SKM-1 (cell line): Measurements from ENCODE around the gene MDK.
A peak's percentile ranks its signal among the peaks of the same experiment; 100 is the strongest.

Experiments
- DNase-seq: peaks from one replicate; lab custom pipeline; 2025; ENCODE audit not compliant: unreplicated experiment; lab: John Stamatoyannopoulos, UW

MDK gene

GRCh38 chr11:46382646-46383403, 1.4 kb downstream of the MDK start:
- no peak for DNase-seq

DNA sequence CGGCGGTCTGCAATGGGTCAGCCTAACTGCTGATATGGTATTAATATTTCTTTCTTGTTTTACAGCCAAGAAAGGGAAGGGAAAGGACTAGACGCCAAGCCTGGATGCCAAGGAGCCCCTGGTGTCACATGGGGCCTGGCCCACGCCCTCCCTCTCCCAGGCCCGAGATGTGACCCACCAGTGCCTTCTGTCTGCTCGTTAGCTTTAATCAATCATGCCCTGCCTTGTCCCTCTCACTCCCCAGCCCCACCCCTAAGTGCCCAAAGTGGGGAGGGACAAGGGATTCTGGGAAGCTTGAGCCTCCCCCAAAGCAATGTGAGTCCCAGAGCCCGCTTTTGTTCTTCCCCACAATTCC, 1.9 kb downstream of the MDK start:
- no peak for DNase-seq

GRCh38 chr11:46383974-46384701, 2.7 kb downstream of the MDK start:
- DNase-seq = no peak

DNA sequence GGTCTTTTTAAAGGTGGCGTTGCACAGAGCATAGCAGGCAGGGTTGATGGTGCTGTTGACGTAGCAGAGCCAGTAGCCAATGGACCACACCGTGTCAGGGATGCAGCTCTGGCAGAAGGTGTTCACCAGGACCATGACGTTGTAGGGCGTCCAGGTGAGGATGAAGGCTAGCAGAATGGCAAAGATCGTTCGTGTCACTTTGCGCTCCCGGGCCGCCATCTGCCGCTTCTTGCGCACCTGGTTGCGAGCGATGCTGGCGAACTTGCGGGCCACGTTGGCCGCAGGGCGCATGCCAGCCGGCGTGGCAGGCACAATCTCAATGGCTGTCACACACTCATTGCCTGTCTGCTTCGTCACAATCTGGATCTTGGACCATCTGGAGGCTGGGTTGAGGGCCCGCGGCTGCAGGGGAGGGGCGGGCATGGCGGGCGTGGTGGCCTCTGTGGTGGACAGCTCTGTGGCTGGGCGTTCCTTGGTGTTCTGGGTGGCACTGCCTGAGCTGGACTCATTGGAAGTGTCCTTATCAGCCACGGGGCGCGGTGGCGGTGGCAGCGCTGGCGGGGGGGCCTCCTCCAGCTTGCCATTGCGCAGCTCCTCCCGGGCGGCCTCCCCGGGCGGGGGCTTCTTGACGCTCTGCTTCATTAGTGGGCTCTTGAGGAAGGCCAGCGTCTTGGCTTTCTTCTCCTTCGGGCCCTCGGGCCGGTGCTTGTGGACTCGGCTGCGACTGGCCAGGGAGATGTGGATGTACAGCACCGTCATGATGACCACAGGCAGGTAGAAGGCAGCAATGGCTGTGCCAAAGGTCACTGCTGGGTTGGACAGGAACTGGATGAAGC, 3.9 kb downstream of the MDK start:
- no peak for DNase-seq

DNA sequence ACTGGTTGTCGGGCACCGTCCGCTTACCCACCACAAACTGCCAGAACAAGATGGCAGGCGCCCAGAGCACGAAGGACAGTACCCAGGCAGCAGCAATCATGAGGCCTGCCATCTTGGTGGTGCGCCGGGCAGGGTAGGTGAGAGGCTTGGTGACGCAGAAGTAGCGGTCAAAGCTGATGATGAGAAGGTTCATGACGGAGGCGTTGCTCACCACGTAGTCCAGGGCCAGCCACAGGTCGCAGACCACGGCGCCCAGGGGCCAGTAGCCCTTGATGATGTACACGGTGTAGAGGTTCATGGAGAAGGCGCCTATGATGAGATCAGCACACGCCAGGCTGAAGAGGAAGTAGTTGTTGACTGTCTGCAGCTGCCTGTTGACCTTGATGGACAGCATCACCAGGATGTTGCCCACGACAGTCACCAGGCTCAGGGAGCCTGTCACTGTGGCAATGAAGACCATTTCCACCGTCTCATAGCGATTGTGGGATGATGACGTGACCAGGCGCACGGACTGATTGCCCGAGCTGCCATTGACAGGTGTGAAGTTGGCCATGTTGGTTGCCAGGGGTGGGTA, 4.6 kb downstream of the MDK start:
- no peak for DNase-seq

- DNase-seq = no peak
Measured at GRCh38 chr11:46386674-46387073, 5.2 kb downstream of the MDK start.

DNA sequence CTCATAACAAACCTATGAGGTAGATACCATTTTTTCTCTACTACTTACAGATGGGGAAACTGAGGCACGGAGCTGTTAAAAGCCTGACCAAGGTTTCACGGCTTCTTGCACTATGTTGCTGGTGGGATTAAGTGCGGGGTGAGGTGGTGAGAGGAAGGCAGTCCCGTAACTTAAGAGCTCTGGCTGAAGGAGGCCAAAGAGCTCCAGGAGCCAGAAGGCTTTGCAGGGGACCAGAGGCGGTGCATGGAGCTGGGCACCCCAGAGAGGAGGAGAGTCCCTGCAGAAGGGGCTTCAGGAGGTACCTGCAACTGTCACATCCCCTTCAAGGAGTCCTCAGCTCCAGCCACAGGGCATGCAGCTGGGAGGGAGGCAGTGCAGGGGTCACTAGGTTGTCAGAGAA, 6.0 kb downstream of the MDK start:
- no peak for DNase-seq

GRCh38 chr11:46387919-46388618, 6.6 kb downstream of the MDK start:
- no peak for DNase-seq

DNA sequence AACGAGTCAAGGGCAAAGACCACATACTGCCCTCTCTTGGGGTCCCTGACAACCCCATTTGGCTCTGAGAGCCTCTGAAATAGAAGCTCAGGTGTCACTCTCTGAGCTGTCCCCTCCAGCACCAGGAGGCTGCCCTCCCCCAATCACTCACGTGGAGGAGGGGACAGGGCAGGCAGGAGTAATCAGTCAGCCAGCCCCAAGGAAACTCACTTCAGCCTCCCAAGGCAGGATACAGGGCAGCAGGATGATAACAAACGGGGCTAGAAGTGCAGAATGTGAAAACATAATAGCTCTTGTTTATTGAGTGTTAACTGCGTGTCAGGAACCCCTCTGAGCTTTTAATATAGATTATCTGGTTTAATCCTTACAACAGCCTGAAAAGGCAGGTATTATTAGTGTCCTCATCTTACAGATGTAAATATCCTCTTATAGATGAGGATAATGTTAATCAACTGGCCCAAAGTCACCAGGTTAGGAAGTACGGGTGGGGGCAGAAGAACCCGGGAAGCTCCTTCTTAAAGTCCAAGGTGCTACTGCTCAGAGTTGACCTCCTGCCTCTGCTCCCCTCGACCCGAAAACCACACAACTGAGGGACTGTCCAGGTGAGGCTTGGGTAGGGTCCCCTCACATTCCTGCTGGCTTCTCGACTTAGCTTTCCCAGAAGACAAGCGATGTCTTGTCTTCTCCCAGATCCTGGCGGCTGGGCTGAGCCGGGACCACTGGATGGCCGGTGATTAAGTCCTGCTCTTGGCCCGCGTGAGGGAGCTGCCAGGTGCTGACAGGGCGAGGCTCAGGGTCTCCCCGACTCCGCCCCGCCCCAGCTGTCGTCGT, 7.4 kb downstream of the MDK start:
- no peak for DNase-seq

DNA sequence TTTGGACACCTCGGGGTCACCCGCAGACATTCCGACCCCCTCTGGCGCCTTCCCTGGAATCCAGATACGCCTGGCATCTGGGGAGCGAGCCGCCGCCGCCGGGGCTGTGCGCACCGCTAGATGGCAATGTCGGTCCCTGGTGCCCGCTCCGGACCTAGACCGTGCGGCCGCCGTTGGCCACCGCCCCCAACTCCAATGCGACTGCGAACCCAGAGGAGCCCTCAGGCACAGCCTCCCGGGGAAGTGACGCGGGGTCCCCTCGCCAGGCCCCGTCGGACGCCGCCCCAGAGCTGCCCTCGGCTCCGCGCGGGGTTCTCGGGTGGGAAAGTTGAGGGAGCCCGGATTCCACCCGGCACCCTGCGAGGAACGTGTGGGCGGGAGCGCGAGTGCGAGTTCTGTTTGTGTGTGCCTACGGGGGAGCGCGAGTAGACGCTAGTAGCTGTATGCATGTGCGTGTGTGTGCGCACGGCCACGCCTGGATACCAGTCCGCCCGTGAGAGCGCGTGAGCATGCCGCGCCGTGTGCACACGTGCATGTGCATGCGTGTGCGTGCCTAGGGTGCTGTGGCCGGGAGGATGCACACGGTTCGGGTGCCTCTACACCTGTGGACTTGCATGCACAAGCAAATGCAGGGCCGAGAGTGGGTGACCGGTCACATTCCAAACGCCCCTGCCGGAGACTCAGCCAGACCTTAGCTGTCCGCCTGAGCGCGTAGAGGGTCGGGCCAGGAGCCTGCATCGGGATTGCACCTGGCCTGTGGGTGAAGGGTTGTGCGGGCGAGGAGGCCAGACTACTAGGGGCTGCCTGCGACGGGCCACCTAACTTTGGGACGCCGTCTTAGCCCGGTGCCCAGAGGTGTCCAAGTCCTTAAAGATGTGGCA, 8.2 kb downstream of the MDK start:
- peak; percentile 63 for DNase-seq

DNA sequence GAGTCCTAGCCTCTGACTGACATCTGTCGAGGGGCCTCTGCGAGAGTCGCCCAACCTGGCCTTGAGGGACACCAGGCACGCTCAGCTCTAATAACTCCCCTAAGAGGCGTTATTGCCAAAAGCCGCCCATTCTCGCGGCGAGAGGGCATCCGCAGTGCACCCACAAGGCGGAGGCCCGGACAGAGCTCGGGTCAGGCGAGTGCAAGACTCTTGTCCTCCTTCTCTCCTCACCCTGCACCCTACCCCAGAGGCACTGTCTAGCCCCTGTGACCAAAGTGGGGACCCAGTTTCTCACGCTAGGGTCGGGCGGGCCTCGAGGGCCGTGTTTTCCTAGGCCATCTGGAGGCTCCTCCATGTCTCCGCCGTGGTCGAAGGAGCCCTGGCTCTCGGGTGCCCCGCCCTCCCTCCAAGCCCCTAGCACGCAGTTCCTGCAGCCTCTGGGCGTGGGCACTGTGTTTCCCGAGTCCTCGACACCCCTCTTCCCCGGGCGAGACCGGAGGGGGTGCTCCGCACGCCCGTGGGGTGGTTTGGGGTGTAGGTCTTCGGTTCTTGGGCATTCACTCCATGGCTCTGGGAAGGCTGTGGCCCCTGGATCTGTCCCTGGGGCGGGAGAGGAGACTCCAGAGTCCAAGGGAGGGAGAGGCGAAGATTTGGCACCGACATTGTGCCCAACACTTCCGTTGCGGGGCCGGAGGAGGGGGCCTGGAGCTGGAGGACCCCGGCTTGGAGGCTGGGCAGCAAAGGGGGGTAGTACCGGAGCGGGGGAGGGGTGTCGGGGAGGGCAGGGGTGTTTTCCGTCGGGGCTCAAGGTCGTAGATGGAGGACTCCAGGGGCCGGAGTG, 9.1 kb downstream of the MDK start:
- DNase-seq = no peak

GRCh38 chr11:46391186-46391577, 9.7 kb downstream of the MDK start:
- no peak for DNase-seq

- no peak for DNase-seq
Measured at GRCh38 chr11:46391578-46392420, 10.3 kb downstream of the MDK start, which contains the start of gene CHRM4. Gene CHRM4, minus strand, starts transcription at chr11:46391776. Its CDS starts 5,219 bp downstream, at chr11:46386557.

- no peak for DNase-seq
Measured at GRCh38 chr11:46392421-46393230, 11.2 kb downstream of the MDK start.

- no peak for DNase-seq
Measured at GRCh38 chr11:46393231-46393616, 11.8 kb downstream of the MDK start.

GRCh38 chr11:46393759-46394158, 12.3 kb downstream of the MDK start:
- no peak for DNase-seq
